GM18858 (cell line): Measurements from ENCODE around the gene UTP4.
"Not testable (repeated sequence)": the region's sequence is repeated elsewhere in the genome, so short reads cannot be mapped to it uniquely, and the experiment has no call there.

ENCODE experiments used
- ATAC-seq: cut with Tn5 transposase; IDR thresholded peaks from one replicate; pipeline ENCODE4 v1.9.1; 2021; ENCODE audit not compliant: unreplicated experiment

Gene UTP4

GRCh38 chr16:69127966-69128510 lies 4.4 kb upstream of the UTP4 start:
- ATAC-seq = no peak

GRCh38 chr16:69130461-69130860 lies 2.0 kb upstream of the UTP4 start:
- ATAC-seq = no peak

DNA sequence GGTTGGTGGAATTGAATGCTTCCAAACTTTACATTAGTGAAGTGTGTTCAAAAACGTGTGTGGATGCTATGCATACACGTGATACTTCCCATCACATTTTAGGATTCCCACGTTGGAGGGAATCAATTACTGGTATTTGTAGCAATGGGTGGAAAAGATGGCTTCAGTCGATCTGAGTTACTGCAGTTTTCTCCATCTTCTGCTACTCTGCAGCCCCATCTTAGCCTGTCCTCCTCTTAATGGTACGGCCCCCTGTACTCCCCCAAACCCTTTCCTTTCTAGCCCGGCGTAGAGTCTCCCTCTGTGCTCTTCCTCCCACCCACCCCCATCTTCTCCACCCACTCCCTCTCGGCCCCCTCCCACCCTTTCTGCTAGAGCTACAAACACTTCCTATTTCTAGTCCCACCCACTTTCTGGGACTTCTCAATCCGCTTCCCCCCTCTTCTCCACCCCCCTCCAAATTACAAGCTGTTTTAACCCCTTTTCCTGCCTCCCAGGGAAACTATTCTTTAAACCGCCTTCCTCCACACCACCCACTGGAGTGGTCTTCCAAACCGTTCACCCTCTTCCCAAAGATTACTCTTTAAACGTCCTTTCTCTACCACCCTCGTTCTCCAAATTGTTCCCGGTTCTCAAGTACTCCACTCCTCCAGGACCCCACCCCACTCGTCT lies 1.1 kb upstream of the UTP4 start:
- no peak for ATAC-seq

- ATAC-seq = no peak
Measured at GRCh38 chr16:69131839-69132423, 518 bp upstream of the UTP4 start.

- ATAC-seq = no peak
Measured at GRCh38 chr16:69133373-69133954, 1.0 kb downstream of the UTP4 start.

- no peak for ATAC-seq
Measured at GRCh38 chr16:69138608-69139007, 6.2 kb downstream of the UTP4 start.

- ATAC-seq = not testable (repeated sequence)
Measured at GRCh38 chr16:69139464-69139863, 7.0 kb downstream of the UTP4 start.

- ATAC-seq = no peak
Measured at GRCh38 chr16:69141014-69141413, 8.6 kb downstream of the UTP4 start.

DNA sequence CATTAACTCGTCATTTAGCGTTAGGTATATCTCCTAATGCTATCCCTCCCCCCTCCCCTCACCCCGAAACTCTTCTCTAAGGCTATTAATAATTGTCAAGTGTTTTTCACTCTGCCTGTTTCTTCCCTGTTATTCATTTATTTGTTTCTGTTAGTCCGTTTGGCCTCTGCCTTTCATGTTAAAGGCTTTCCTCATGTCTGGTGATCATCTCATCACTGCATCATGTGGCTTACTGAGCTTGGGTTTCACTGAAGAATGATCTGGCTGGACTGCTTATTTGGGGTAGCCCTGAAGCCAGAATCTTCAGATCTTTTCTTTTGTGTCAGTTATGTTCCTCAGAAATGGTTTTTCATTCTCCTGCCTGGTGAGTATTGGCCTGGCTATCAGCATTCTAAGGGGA lies 9.5 kb downstream of the UTP4 start:
- no peak for ATAC-seq

- ATAC-seq = no peak
Measured at GRCh38 chr16:69143116-69143515, 10.7 kb downstream of the UTP4 start.

DNA sequence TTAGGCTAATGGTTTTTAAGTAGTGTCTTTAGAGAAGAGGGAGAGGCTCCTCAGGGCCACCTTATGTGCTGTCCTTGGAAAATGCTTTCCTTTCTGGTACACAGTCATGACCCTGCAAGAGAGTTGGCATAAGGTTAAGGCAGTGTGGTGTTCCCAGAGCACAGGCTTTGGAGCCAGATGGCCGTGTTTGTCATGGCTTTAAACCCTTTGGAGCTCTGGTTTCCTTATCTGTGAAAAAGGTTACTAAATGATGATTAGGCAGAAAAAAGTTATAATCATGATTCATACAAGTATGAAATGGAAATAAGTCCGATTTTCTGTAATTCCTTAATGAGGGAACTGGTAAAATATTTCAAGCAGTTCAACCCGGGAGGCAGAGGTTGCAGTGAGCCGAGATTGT lies 13.2 kb downstream of the UTP4 start:
- no peak for ATAC-seq

DNA sequence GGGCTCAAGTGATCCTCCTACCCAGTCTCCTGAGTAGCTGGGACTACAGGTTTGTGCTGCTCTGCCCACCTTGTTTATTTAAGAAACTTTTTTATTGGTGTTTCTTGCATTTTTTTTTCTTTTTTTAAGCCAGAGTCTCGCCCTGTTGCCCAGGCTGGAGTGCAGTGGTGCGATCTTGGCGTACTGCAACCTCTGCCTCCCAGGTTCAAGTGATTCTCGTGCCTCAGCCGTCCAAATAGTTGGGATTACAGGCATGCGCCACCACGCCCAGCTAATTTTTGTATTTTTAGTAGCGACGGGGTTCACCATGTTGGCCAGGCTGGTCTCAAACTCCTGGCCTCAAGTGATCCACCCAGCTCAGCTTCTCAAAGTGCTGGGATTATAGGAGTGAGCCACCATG lies 17.2 kb downstream of the UTP4 start:
- not testable (repeated sequence) for ATAC-seq

GRCh38 chr16:69150146-69150865 lies 17.9 kb downstream of the UTP4 start:
- no peak for ATAC-seq

- no peak for ATAC-seq
Measured at GRCh38 chr16:69157196-69157595, 24.7 kb downstream of the UTP4 start.

- ATAC-seq = no peak
Measured at GRCh38 chr16:69160192-69160591, 27.7 kb downstream of the UTP4 start.

GRCh38 chr16:69165584-69165983 lies 33.1 kb downstream of the UTP4 start:
- no peak for ATAC-seq

GRCh38 chr16:69166221-69166833 lies 33.9 kb downstream of the UTP4 start:
- no peak for ATAC-seq

DNA sequence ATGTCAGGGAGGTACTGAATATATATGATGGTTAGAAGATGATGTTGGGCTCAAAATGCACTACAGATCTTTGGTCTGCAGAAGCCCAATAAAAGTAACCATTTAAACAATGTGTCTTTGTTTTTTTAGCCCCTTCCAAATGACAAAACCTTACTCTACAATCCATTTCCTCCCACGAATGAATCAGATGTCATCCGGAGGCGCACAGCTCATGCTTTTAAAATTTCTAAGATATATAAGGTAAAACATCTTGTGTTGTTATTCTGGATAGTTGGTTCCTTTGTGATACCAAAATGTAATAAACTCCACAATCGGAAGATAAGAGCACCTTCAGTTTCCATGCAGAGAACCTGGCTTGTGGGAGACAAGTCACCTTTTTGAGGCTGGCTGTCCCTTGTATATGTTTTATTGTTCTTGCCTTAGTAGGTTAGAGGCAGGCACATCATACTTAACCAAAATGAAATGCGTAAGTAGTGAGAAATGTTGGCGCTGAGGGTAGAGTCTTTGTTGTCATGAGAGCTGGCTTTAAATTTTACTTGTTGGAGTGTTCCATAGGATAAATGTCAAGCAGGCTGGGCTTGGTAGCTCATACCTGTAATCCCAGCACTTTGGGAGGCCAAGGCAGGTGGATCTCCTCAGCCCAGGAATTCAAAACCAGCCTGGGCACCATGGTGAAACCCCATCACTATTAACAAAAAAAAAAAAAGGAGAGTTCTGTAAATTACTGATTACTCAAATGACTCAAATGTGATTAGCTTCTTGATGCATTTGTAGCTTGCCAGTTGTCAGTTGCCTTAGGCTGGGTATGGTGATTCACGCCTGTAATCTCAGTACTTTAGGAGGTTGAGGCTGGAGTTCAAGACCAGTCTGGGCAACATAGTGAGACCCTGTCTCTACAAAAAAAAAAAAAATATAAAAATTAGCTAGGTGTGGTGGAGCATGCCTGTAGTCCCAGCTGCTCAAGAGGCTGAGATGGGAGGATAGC lies 34.8 kb downstream of the UTP4 start:
- no peak for ATAC-seq

DNA sequence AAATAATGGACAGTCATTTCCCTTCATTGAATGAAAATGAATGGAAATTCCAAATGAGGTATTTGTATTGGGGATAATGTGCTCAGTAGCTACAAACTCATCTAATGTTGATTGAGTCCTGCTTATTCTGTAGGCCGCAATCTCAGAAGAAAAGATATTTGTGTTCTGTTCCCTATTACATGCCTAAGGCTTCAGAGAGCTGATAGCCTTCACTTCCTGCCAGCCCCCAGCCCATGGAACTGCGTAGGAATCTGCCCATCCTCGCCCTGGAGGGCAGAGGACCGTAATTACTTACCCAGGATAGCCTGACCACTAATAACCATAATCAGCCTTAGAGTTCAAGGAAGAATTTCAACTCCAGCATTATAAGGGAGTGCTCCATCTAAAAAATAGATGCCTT lies 36.6 kb downstream of the UTP4 start:
- no peak for ATAC-seq
